Measurements from ENCODE around the gene MYLK. TPM values are rescaled to one million over a fixed set of nuclear protein-coding genes. Genes with fewer than 3 reads are reported as not detected.
A peak's percentile ranks its signal among the peaks of the same experiment; 100 is the strongest.

MYLK gene
- total RNA-seq, 4 donors from 2014 or later: 9.7 to 92.8 (median 32.5) TPM

GRCh38 chr3:123689831-123690230 lies 194.3 kb downstream of the MYLK start:
- H3K4me3 ChIP-seq (ENCODE audit: low read depth, poor library complexity, severe bottlenecking): no peak overlapping the region
- no peak for DNase-seq (ENCODE audit: low spot score in 2 of 2)
- no peak for TF ChIP-seq POLR2A (IDR thresholded peaks at IDR 0.05)
- TF ChIP-seq, protein P1, sequence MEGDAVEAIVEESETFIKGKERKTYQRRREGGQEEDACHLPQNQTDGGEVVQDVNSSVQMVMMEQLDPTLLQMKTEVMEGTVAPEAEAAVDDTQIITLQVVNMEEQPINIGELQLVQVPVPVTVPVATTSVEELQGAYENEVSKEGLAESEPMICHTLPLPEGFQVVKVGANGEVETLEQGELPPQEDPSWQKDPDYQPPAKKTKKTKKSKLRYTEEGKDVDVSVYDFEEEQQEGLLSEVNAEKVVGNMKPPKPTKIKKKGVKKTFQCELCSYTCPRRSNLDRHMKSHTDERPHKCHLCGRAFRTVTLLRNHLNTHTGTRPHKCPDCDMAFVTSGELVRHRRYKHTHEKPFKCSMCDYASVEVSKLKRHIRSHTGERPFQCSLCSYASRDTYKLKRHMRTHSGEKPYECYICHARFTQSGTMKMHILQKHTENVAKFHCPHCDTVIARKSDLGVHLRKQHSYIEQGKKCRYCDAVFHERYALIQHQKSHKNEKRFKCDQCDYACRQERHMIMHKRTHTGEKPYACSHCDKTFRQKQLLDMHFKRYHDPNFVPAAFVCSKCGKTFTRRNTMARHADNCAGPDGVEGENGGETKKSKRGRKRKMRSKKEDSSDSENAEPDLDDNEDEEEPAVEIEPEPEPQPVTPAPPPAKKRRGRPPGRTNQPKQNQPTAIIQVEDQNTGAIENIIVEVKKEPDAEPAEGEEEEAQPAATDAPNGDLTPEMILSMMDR (IDR thresholded peaks at IDR 0.05): no peak
- 81 to 88% methylated on average over 3 of the region's 3 CpGs for WGBS, 2 donors
- intact Hi-C loops (cut with DNase I; ENCODE audit: low total_unique reads): no loop called here

DNA sequence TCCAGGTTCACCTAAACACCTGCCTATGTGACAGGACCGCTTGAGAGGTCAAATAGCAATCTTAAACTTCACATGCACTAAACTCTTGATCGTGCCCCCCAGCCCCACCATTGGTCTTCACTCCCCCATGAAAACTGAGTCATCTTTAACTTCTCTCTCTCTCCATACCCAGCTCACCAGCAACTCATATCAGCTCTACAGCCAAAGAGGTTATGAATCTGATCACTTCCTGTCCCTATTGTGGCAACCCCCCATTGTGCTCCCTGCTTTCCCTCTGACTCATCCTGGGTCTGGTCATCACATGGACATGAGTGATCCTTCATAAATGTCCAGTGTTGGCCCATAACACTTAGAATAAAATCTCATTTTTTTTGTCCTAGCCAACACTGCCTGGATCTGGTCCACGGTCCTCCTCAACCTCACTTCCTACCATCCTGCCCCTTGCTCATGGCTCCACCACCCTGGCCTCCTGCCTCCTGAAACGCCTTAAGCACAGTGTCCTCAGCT lies 195.8 kb downstream of the MYLK start:
- TF ChIP-seq, protein P1 (IDR thresholded peaks at IDR 0.05): no peak
- TF ChIP-seq POLR2A (IDR thresholded peaks at IDR 0.05): no peak
- H3K4me3 ChIP-seq (ENCODE audit: low read depth, poor library complexity, severe bottlenecking): no peak overlapping the region
- intact Hi-C loops (cut with DNase I; ENCODE audit: low total_unique reads): no loop called here
- DNase-seq (ENCODE audit: low spot score in 2 of 2): peak in 1 of 2 donors; percentile 63
- 75 to 79% methylated on average over 4 of the region's 4 CpGs for WGBS, 2 donors

GRCh38 chr3:123687286-123687685 lies 196.8 kb downstream of the MYLK start:
- intact Hi-C loops (cut with DNase I; ENCODE audit: low total_unique reads): no loop called here
- DNase-seq (ENCODE audit: low spot score in 2 of 2): no peak
- TF ChIP-seq, protein P1 (IDR thresholded peaks at IDR 0.05): no peak
- TF ChIP-seq POLR2A (IDR thresholded peaks at IDR 0.05): no peak
- H3K4me3 ChIP-seq (ENCODE audit: low read depth, poor library complexity, severe bottlenecking): no peak overlapping the region

- H3K4me3 ChIP-seq (ENCODE audit: low read depth, poor library complexity, severe bottlenecking): no peak overlapping the region
- intact Hi-C loops (cut with DNase I; ENCODE audit: low total_unique reads): no loop called here
- TF ChIP-seq, protein P1 (IDR thresholded peaks at IDR 0.05): no peak
- no peak for TF ChIP-seq POLR2A (IDR thresholded peaks at IDR 0.05)
- WGBS, 2 donors: 61 to 73% methylated on average over 4 of the region's 4 CpGs
- DNase-seq (ENCODE audit: low spot score in 2 of 2): no peak
These were observed 197.9 kb downstream of the MYLK start for GRCh38 chr3:123686251-123686650.

DNA sequence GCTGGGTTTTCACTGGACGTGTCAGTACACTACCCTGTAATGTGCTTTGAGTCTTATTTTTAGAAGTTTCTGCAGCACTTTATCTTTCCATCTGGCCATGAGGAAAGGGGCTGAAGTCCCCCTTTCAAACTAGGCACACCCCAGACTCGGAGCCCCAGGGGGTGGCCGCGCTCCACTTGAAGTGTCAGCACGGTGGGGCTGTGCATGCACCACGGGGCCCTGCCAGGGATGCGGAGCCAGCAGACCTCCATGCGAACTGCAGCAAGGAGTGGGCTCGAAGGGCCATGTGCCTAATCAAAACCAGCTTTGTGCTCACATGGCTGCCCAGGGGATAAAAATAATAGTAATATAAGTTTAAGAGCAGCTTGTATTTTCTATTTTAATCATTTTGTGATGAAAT lies 198.4 kb downstream of the MYLK start:
- 57 to 76% methylated on average over 9 of the region's 9 CpGs for WGBS, 2 donors
- intact Hi-C loops (cut with DNase I; ENCODE audit: low total_unique reads): no loop called here
- no peak for DNase-seq (ENCODE audit: low spot score in 2 of 2)
- TF ChIP-seq, protein P1 (IDR thresholded peaks at IDR 0.05): no peak
- no peak for TF ChIP-seq POLR2A (IDR thresholded peaks at IDR 0.05)
- H3K4me3 ChIP-seq (ENCODE audit: low read depth, poor library complexity, severe bottlenecking): no peak overlapping the region

GRCh38 chr3:123684636-123685035 lies 199.5 kb downstream of the MYLK start:
- 95% methylated on average over 7 of the region's 7 CpGs for WGBS, 2 donors
- DNase-seq (ENCODE audit: low spot score in 2 of 2): no peak

More at GRCh38 chr3:123684636-123685035, 199.5 kb downstream of the MYLK start:
- H3K4me3 ChIP-seq (ENCODE audit: low read depth, poor library complexity, severe bottlenecking): no peak overlapping the region
- intact Hi-C loops (cut with DNase I; ENCODE audit: low total_unique reads): no loop called here
- TF ChIP-seq POLR2A (IDR thresholded peaks at IDR 0.05): no peak
- TF ChIP-seq, protein P1 (IDR thresholded peaks at IDR 0.05): no peak

Measured in lower leg skin (tissue), 4 donors.